K562 (cell line): ENCODE data around the gene OR1D5. TPM values are rescaled to one million over a fixed set of nuclear protein-coding genes. Genes with fewer than 3 reads are reported as not detected.

Experiments used
- ATAC-seq: fragments of 200-7000 bp; cut with Tn5 transposase; 3 replicates; pipeline ENCODE4 v1.9.1; 2020; ENCODE audit warnings: moderate library complexity
- BruUV-seq: library from RNA; stranded (reverse); fragments of 400-500 nt; replicated peaks from 2 replicates; lab custom pipeline; 2021; lab: Mats Ljungman, UMichigan
- CTCF ChIA-PET: fragments of 300-600 bp; formaldehyde crosslinking; extraction: SDS; loops from one replicate; lab custom pipeline; 2021; ENCODE audit warnings: low intra/inter-chr PET ratio; lab: Yijun Ruan, JAX
- POLR2A ChIA-PET: fragments of 300-600, 350-650 bp; sonication (Branson Sonifier 250); formaldehyde crosslinking; extraction: SDS; loops from one replicate; lab custom pipeline; 2021; ENCODE audit warnings: antibody characterized with exemption, inconsistent platforms; lab: Yijun Ruan, JAX
- DNase-seq, 4 experiments: peaks; one replicate each; pipeline versions ENCODE4 v3.0.0 to v3.0.0-alpha.2; 2011 to 2018; ENCODE audit warnings: low spot score in 3 of 4, mixed read lengths in 3 of 4; ENCODE audit errors: extremely low read depth in 1 of 4
- FAIRE-seq: peaks from 2 replicates; lab custom pipeline; 2011; peaks lifted over from hg19 to GRCh38; lab: Jason Lieb, UNC
- H2AFZ ChIP-seq: 2 replicates; pipeline ENCODE4 v1.6.0; 2011; ENCODE audit warnings: low read depth, low read length, control low read depth, inconsistent platforms
- H3K27ac ChIP-seq: fragments of 200-600 bp; 3 replicates; pipeline ENCODE4 v1.8.0; 2011; ENCODE audit warnings: low read depth, mild to moderate bottlenecking, control low read depth, inconsistent platforms, low read length, moderate library complexity, mixed read lengths; ENCODE audit errors: extremely low read depth
- H3K27me3 ChIP-seq, 2 experiments: fragments of 300-600 bp in 1 of 2; 2 replicates in 1 of 2; 3 replicates in 1 of 2; pipeline versions ENCODE4 v1.6.0 to v1.8.0; 2011; ENCODE audit warnings: inconsistent platforms in 2 of 2, low read length in 2 of 2, mild to moderate bottlenecking in 1 of 2, mixed read lengths in 1 of 2, moderate library complexity in 1 of 2; ENCODE audit not compliant: control insufficient read depth in 2 of 2, insufficient read depth in 2 of 2
- H3K36me3 ChIP-seq: fragments of 300-600 bp; 3 replicates; pipeline ENCODE4 v1.8.0; 2011; ENCODE audit warnings: mild to moderate bottlenecking, low read length, inconsistent platforms; ENCODE audit not compliant: control insufficient read depth, insufficient read depth
- H3K4me1 ChIP-seq, 2 experiments: fragments of 200-600 bp in 1 of 2; replicated peaks in 1 of 2; 2 replicates in 1 of 2; 3 replicates in 1 of 2; pipeline versions ENCODE4 v1.5.1 to v1.8.0; 2011; ENCODE audit warnings: inconsistent platforms in 2 of 2, low read length in 2 of 2, mild to moderate bottlenecking in 1 of 2, mixed read lengths in 1 of 2, moderate library complexity in 1 of 2; ENCODE audit not compliant: control insufficient read depth in 2 of 2, insufficient read depth in 2 of 2
- H3K4me2 ChIP-seq: 2 replicates; pipeline ENCODE4 v1.6.1; 2011; ENCODE audit warnings: low read length, control low read depth, inconsistent platforms, mixed read lengths; ENCODE audit not compliant: insufficient read depth
- H3K4me3 ChIP-seq: fragments of 200-600 bp; sonication (generic), shearing (Covaris generic); 2 replicates; pipeline ENCODE4 v1.5.1; 2016; ENCODE audit warnings: control low read depth, inconsistent platforms
- H3K79me2 ChIP-seq: fragments of 200-600 bp; 3 replicates; pipeline ENCODE4 v1.8.0; 2011; ENCODE audit warnings: low read length, inconsistent platforms; ENCODE audit not compliant: control insufficient read depth, insufficient read depth
- H3K9ac ChIP-seq, 2 experiments: 2 replicates each; pipeline versions ENCODE4 v1.6.0 to v1.6.1; 2011; ENCODE audit warnings: low read depth in 2 of 2, low read length in 2 of 2, control low read depth in 1 of 2, inconsistent platforms in 1 of 2, mild to moderate bottlenecking in 1 of 2, mixed read lengths in 1 of 2; ENCODE audit not compliant: insufficient read depth in 1 of 2
- H3K9me1 ChIP-seq: one replicate; pipeline ENCODE4 v1.6.0; 2011; ENCODE audit warnings: inconsistent platforms, mild to moderate bottlenecking, low read length, moderate library complexity; ENCODE audit not compliant: control insufficient read depth, insufficient read depth
- H3K9me3 ChIP-seq: replicated peaks from 2 replicates; pipeline ENCODE4 v1.5.1; 2011; ENCODE audit warnings: low read depth, low read length, inconsistent platforms; ENCODE audit not compliant: control insufficient read depth, insufficient read depth
- H4K20me1 ChIP-seq: replicated peaks from 2 replicates; pipeline ENCODE4 v1.6.1; 2011; ENCODE audit warnings: low read length, inconsistent platforms, mixed read lengths; ENCODE audit not compliant: control insufficient read depth, insufficient read depth
- FOXP1 ChIP-seq: sonication (generic); formaldehyde crosslinking; IDR thresholded peaks from 2 replicates; pipeline ENCODE4 v1.8.0; 2022; ENCODE audit warnings: mild to moderate bottlenecking, missing genetic modification reagents
- GATA2 ChIP-seq: sonication (generic); formaldehyde crosslinking; IDR thresholded peaks from 2 replicates; pipeline ENCODE4 v1.4.0; 2020; ENCODE audit warnings: mild to moderate bottlenecking, missing genetic modification reagents
- KAT7 ChIP-seq: sonication (generic); formaldehyde crosslinking; IDR thresholded peaks from 2 replicates; pipeline ENCODE4 v1.8.0; 2022; ENCODE audit warnings: missing genetic modification reagents, mild to moderate bottlenecking, borderline replicate concordance
- KDM2B ChIP-seq: fragments of 250-450 bp; sonication (Bioruptor Pico); IDR thresholded peaks from 2 replicates; pipeline ENCODE4 v1.8.0; 2021; ENCODE audit warnings: mild to moderate bottlenecking, moderate library complexity
- NUFIP1 ChIP-seq: fragments of 450-650 bp; IDR thresholded peaks from 2 replicates; pipeline ENCODE4 v1.6.1; 2018; ENCODE audit not compliant: partially characterized antibody
- POLR2H ChIP-seq: IDR thresholded peaks from 2 replicates; pipeline ENCODE4 v1.6.1; 2016; ENCODE audit warnings: missing genetic modification characterization, low read depth, mild to moderate bottlenecking, control low read depth, missing compliant biosample characterization, moderate library complexity
- RB1 ChIP-seq: fragments of 450-650 bp; IDR thresholded peaks from 2 replicates; pipeline ENCODE4 v1.6.1; 2017; ENCODE audit warnings: low read depth, mild to moderate bottlenecking
- RERE ChIP-seq: sonication (generic); formaldehyde crosslinking; IDR thresholded peaks from 2 replicates; pipeline ENCODE4 v1.8.0; 2023; ENCODE audit warnings: missing genetic modification reagents, mild to moderate bottlenecking, borderline replicate concordance
- SRF ChIP-seq, 2 experiments: fragments of 250-450, 450-650 bp in 1 of 2; sonication (Bioruptor Pico) in 1 of 2; sonication (generic) in 1 of 2; formaldehyde crosslinking; IDR thresholded peaks; 2 replicates each; pipeline versions ENCODE4 v1.5.0 to v1.5.1; 2020 to 2022; ENCODE audit warnings: mild to moderate bottlenecking in 1 of 2, missing genetic modification reagents in 1 of 2
- TBL1XR1 ChIP-seq, 2 experiments: IDR thresholded peaks; 2 replicates each; pipeline ENCODE4 v1.6.1; 2012; ENCODE audit warnings: improper control_type of control experiment in 2 of 2, low read length in 2 of 2, mild to moderate bottlenecking in 1 of 2
- TEAD1 ChIP-seq, 2 experiments: fragments of 450-650 bp in 1 of 2; sonication (generic) in 1 of 2; formaldehyde crosslinking; IDR thresholded peaks; 2 replicates each; pipeline versions ENCODE4 v1.4.0 to v1.8.0; 2020 to 2022; ENCODE audit warnings: mild to moderate bottlenecking in 2 of 2, missing genetic modification reagents in 1 of 2
- TSC22D4 ChIP-seq: fragments of 450-650 bp; IDR thresholded peaks from 2 replicates; pipeline ENCODE4 v1.6.1; 2016; ENCODE audit warnings: missing genetic modification characterization, missing biosample characterization, control low read depth
- ZNF121 ChIP-seq: sonication (generic); formaldehyde crosslinking; conservative IDR thresholded peaks from 2 replicates; pipeline ENCODE4 v1.8.0; 2022; ENCODE audit warnings: missing genetic modification reagents
- ZNF699 ChIP-seq: fragments of 250-450 bp; sonication (Bioruptor Pico); IDR thresholded peaks from 2 replicates; pipeline ENCODE4 v1.8.0; 2021; ENCODE audit warnings: mild to moderate bottlenecking, moderate library complexity; ENCODE audit not compliant: insufficient replicate concordance
- WGBS: fragments of 100-300 bp; shearing (Covaris generic); methylation state at CpG from one replicate; pipeline ENCODE4 v1.1.6; 2016; ENCODE audit warnings: low coverage, mixed read lengths; ENCODE audit not compliant: insufficient coverage; ENCODE audit errors: missing lambda C conversion rate; 5-methylcytosine and 5-hydroxymethylcytosine counted together
- in situ Hi-C: fragments of 300-500 bp; cut with MboI; formaldehyde crosslinking; loops from 4 replicates; pipeline ENCODE4 v1.15.0; 2018; ENCODE audit warnings: inconsistent platforms, mixed read lengths
- intact Hi-C: fragments of 100-400 bp; cut with micrococcal nuclease; formaldehyde crosslinking; loops from 2 replicates; pipeline ENCODE4 v1.14.2; 2022
- polyA plus RNA-seq, 8 experiments: library from polyadenylated mRNA; depleted of rRNA in 4 of 8; stranded (reverse) in 5 of 8; unstranded in 3 of 8; fragments of >200 nt; fragmentation: Nextera tagmentation in 2 of 8; fragmentation: Illumina TruSeq in 1 of 8; extraction: Ambion mirVana in 2 of 8; extraction: Trizol in 1 of 8; gene quantifications; 2 replicates each; pipeline versions ENCODE4 v1.2.1 to v1.2.3, GENCODE V29; 2011 to 2014; ENCODE audit warnings: inconsistent platforms in 1 of 8, missing spikeins in 1 of 8
- total RNA-seq, 7 experiments: library from RNA; depleted of rRNA in 6 of 7; stranded (reverse); fragments of >200 nt in 6 of 7; fragmentation: Illumina TruSeq in 2 of 7; extraction: Trizol in 2 of 7; gene quantifications; 2 replicates each; pipeline versions ENCODE4 v1.2.1 to v1.2.3, GENCODE V29; 2011 to 2021; ENCODE audit warnings: low replicate concordance in 1 of 7
- TF ChIP-seq, protein P1 (sequence below): IDR thresholded peaks from 2 replicates; pipeline ENCODE4 v1.6.1; 2011; ENCODE audit not compliant: insufficient read length; ENCODE audit errors: extremely low read depth
- TF ChIP-seq, protein P2 (sequence below): fragments of 450-650 bp; formaldehyde crosslinking; IDR thresholded peaks from 2 replicates; pipeline ENCODE4 v1.4.0; 2020; ENCODE audit warnings: mild to moderate bottlenecking, moderate library complexity

Gene OR1D5
- total and polyA plus RNA-seq, 9 of the 15 experiments (the other 6 are each of a cell fraction or from before 2014, with no cell fraction given), result not detected

DNA sequence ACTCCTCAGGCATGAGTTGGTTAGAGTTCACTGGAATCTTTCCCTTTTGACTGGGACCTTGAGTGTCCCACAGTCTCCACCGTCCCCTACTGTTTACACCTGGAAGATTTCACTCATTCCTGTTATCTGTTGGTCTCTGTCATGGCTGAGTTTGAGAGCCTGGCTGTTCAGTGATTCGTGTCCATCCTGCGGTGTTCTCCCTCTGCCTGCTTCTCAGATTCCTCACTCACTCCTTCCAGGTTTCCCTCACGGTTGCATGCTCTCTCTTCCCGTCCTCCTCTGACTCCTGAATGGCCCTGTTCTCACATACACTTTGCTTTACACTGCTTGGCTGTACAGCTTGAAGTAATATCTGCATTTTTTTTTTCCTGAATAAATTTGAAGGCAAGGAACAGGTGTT, 24.5 kb downstream of the OR1D5 start:
- DNase-seq, result no peak
- 0% methylated on average over 3 of the region's 5 CpGs for WGBS
- in situ Hi-C loops (no loop called here), intact Hi-C loops (no loop called here)
- POLR2A ChIA-PET, result no interaction called here
- H2AFZ ChIP-seq, result no peak overlapping the region
- H3K36me3 ChIP-seq, result no peaks in the 10 kb centered on the region
- H3K4me3 ChIP-seq, result no peak overlapping the region
- no TSS peak for BruUV-seq
- H3K79me2 ChIP-seq, result no peaks in the 10 kb centered on the region
- H4K20me1 ChIP-seq, result no peaks in the 10 kb centered on the region
- no peak for FAIRE-seq
- H3K27me3 ChIP-seq, result peaks cover 0 to 5% of the 10 kb centered on the region in 2 experiments; a peak in 2 of 5 replicates
- no peaks in the 10 kb centered on the region for H3K9me3 ChIP-seq
- no peak overlapping the region for H3K4me2 ChIP-seq
- H3K27ac ChIP-seq, result no peak overlapping the region
- CTCF ChIA-PET, result interaction anchor here (0.6 kb wide), 1 partner anchor 49 kb away, joined by 3 read pairs; no protein-coding TSS in a partner anchor
- no peaks in the 10 kb centered on the region for H3K9me1 ChIP-seq
- H3K9ac ChIP-seq, result no peak overlapping the region
- no peak for ATAC-seq
- H3K4me1 ChIP-seq, result no peaks in the 10 kb centered on the region
- TF ChIP-seq, protein P1, sequence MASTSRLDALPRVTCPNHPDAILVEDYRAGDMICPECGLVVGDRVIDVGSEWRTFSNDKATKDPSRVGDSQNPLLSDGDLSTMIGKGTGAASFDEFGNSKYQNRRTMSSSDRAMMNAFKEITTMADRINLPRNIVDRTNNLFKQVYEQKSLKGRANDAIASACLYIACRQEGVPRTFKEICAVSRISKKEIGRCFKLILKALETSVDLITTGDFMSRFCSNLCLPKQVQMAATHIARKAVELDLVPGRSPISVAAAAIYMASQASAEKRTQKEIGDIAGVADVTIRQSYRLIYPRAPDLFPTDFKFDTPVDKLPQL, result no peak
- TF ChIP-seq, protein P2, sequence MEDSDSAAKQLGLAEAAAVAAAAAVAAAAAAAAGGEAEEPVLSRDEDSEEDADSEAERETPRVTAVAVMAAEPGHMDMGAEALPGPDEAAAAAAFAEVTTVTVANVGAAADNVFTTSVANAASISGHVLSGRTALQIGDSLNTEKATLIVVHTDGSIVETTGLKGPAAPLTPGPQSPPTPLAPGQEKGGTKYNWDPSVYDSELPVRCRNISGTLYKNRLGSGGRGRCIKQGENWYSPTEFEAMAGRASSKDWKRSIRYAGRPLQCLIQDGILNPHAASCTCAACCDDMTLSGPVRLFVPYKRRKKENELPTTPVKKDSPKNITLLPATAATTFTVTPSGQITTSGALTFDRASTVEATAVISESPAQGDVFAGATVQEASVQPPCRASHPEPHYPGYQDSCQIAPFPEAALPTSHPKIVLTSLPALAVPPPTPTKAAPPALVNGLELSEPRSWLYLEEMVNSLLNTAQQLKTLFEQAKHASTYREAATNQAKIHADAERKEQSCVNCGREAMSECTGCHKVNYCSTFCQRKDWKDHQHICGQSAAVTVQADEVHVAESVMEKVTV (CRISPR knock-in tag), result no peak
- TF ChIP-seq ZNF699 (no peak), KDM2B (no peak), RB1 (no peak), GATA2 (CRISPR knock-in tag) (no peak), TBL1XR1 (IDR thresholded peaks at IDR 0.05; ENCODE audit: low read length in 2 of 2) (no peak), SRF (CRISPR knock-in tag; IDR thresholded peaks at IDR 0.05) (no peak), POLR2H (tag) (no peak), KAT7 (no peak), TSC22D4 (tag) (no peak), RERE (CRISPR knock-in tag) (no peak), TEAD1 (CRISPR knock-in tag; IDR thresholded peaks at IDR 0.05) (no peak), NUFIP1 (no peak), ZNF121 (CRISPR knock-in tag) (no peak), FOXP1 (no peak)
